Breast epithelium (tissue), 4 donors: ENCODE measurements around the gene RGS7. TPM values are rescaled to one million over a fixed set of nuclear protein-coding genes. Genes with fewer than 3 reads are reported as not detected.

Experiments
- DNase-seq, 2 donors: peaks; one replicate each; pipeline ENCODE4 v3.0.0-alpha.2; 2019; ENCODE audit warnings: low spot score in 2 of 2
- H3K27ac ChIP-seq, 2 donors: fragments of 200-600 bp; sonication (generic) in 1 of 2; one replicate each; pipeline ENCODE4 v1.5.1; 2016 to 2019; ENCODE audit warnings: mild to moderate bottlenecking in 1 of 2
- H3K27me3 ChIP-seq, 2 donors: fragments of 200-600 bp; sonication (generic) in 1 of 2; one replicate each; pipeline versions ENCODE4 v1.5.1 to v1.6.0; 2017 to 2019; ENCODE audit warnings: control low read depth in 1 of 2, mild to moderate bottlenecking in 1 of 2
- H3K36me3 ChIP-seq: fragments of 200-600 bp; one replicate; pipeline ENCODE4 v1.5.1; 2019
- H3K4me1 ChIP-seq, 2 donors: fragments of 200-600 bp; sonication (generic); one replicate each; pipeline ENCODE4 v1.5.1; 2016 to 2019; ENCODE audit warnings: control low read depth in 1 of 2
- H3K4me3 ChIP-seq, 3 donors: fragments of 200-600 bp; sonication (generic); 1 replicate in 2 of 3; 2 replicates in 1 of 3; pipeline ENCODE4 v1.5.1; 2016 to 2019; ENCODE audit warnings: mild to moderate bottlenecking in 3 of 3, moderate library complexity in 2 of 3
- H3K9me3 ChIP-seq, 2 donors: fragments of 200-600 bp; sonication (generic) in 1 of 2; one replicate each; pipeline ENCODE4 v1.5.1; 2016 to 2019; ENCODE audit warnings: control low read depth in 1 of 2
- POLR2A ChIP-seq: fragments of 450-650 bp; IDR thresholded peaks from one replicate; pipeline ENCODE4 v1.6.1; 2016; ENCODE audit warnings: antibody characterized with exemption, mild to moderate bottlenecking, moderate library complexity
- POLR2AphosphoS5 ChIP-seq, 3 donors: sonication (generic); formaldehyde crosslinking; IDR thresholded peaks; one replicate each; pipeline ENCODE4 v1.6.1; 2017; ENCODE audit warnings: antibody characterized with exemption in 3 of 3
- intact Hi-C: fragments of 100-400 bp; cut with DNase I; formaldehyde crosslinking; loops from one replicate; pipeline ENCODE4 v1.15.1; 2023; ENCODE audit warnings: low total_unique reads
- total RNA-seq, 3 donors: library from RNA; depleted of rRNA; stranded (reverse); fragments of >200 nt; gene quantifications; one replicate each; pipeline ENCODE4 v1.1.0, GENCODE V29; 2016
- TF ChIP-seq, protein P1 (sequence below), 3 donors: fragments of 450-650 bp; IDR thresholded peaks; one replicate each; pipeline ENCODE4 v1.5.1; 2016 to 2017; ENCODE audit warnings: antibody characterized with exemption in 3 of 3, mild to moderate bottlenecking in 3 of 3, moderate library complexity in 3 of 3

RGS7 gene
- total RNA-seq, 3 donors from 2014 or later, result 0.16 TPM; not detected in 2

DNA sequence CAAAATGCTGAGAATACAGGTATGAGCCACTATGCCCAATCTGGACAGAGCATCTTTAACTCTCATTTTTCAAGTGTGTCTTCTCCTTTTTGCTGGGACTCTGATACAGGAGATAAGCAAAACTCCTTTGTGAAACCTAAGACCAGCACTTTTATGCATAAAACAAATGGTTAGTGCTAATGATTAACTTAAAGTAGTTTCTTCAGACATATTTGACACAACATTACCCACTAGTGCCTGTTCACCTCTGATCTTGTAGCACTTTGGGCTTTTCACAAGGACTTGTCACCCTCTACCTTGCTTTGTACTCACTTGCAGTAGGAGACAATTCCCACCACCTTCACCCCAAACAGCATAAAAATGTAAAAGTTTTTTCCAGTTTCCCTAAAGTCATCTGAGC lies 216.3 kb downstream of the RGS7 start:
- TF ChIP-seq POLR2AphosphoS5 (IDR thresholded peaks at IDR 0.05) (no peak), POLR2A (no peak)
- TF ChIP-seq, protein P1, sequence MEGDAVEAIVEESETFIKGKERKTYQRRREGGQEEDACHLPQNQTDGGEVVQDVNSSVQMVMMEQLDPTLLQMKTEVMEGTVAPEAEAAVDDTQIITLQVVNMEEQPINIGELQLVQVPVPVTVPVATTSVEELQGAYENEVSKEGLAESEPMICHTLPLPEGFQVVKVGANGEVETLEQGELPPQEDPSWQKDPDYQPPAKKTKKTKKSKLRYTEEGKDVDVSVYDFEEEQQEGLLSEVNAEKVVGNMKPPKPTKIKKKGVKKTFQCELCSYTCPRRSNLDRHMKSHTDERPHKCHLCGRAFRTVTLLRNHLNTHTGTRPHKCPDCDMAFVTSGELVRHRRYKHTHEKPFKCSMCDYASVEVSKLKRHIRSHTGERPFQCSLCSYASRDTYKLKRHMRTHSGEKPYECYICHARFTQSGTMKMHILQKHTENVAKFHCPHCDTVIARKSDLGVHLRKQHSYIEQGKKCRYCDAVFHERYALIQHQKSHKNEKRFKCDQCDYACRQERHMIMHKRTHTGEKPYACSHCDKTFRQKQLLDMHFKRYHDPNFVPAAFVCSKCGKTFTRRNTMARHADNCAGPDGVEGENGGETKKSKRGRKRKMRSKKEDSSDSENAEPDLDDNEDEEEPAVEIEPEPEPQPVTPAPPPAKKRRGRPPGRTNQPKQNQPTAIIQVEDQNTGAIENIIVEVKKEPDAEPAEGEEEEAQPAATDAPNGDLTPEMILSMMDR (IDR thresholded peaks at IDR 0.05), result no peak
- DNase-seq, result no peak
- Histone ChIP-seq H3K9me3 (no peaks in the 10 kb centered on the region), H3K27me3 (no peaks in the 10 kb centered on the region), H3K27ac (no peak overlapping the region), H3K36me3 (no peaks in the 10 kb centered on the region), H3K4me3 (no peak overlapping the region), H3K4me1 (no peaks in the 10 kb centered on the region)
- intact Hi-C loops, result no loop called here

DNA sequence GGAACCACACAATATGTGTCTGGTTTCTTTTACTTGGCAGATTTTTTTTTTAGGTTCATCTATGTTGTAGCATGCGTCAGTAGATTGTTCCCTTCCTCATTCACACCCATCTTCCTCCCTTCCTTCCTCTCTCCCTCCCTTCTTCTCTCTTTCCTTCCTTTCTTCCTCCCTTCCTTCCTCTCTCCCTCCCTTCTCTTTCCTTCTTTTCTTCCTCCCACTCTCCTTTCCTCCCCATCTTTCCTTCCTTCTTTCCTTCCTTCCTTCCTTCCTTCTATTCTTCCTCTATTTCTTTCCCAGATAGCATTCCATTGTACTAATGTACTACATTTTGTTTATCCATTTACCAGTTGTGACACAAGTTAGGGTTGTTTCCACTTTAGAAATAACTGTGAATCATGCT lies 218.0 kb downstream of the RGS7 start:
- intact Hi-C loops, result no loop called here
- H3K4me1 ChIP-seq, result no peaks in the 10 kb centered on the region
- no peak for DNase-seq
- H3K9me3 ChIP-seq, result peaks cover 0 to 6% of the 10 kb centered on the region in 2 donors
- H3K4me3 ChIP-seq, result no peak overlapping the region
- TF ChIP-seq POLR2AphosphoS5 (IDR thresholded peaks at IDR 0.05) (no peak), POLR2A (no peak)
- TF ChIP-seq, protein P1 (IDR thresholded peaks at IDR 0.05), result no peak
- no peaks in the 10 kb centered on the region for H3K27me3 ChIP-seq
- no peak overlapping the region for H3K27ac ChIP-seq
- H3K36me3 ChIP-seq, result no peaks in the 10 kb centered on the region

DNA sequence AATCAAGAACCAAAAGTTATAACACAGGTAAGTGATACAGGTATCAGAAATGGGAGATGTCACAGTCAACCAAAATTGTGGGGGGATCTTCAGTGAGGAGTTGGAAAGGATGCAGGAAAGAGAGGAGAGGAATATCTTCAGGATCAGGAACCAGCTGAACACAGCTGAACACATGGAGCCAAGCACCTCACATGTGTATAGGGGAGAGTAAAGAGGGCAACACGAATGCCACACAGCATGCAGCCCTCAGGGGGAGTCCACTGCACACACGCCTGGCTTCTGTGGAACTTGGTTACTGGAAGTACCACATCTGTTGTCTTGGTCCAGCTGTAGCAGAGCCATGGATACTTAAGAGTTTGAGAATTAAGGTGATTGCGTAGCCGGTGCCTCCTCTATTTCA lies 218.8 kb downstream of the RGS7 start:
- Histone ChIP-seq H3K4me3 (no peak overlapping the region), H3K36me3 (no peaks in the 10 kb centered on the region), H3K9me3 (peaks cover 0 to 6% of the 10 kb centered on the region in 2 donors), H3K27ac (no peak overlapping the region), H3K4me1 (no peaks in the 10 kb centered on the region), H3K27me3 (no peaks in the 10 kb centered on the region)
- TF ChIP-seq POLR2AphosphoS5 (IDR thresholded peaks at IDR 0.05), result no peak
- TF ChIP-seq, protein P1 (IDR thresholded peaks at IDR 0.05), result no peak
- TF ChIP-seq POLR2A, result no peak
- DNase-seq, result no peak
- intact Hi-C loops, result no loop called here

DNA sequence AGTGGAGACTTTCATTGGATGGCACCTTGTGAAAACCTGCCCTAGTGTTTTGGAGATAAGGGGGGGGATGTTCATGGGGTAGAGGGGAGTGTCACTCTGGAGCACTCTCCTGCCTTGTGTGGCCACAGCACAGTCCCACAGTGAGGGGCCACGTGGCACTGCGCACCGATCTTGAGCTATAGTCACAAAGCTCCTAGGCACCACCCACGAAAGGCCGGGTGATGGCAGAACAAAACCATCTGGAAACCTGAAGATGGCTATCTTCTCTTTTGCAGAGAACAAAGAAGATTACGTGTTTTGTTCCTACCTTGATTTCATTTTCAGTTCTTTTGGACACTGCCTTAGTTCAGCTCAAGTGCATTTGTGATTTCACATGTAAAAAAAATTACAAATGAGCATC lies 220.6 kb downstream of the RGS7 start:
- Histone ChIP-seq H3K4me1 (no peaks in the 10 kb centered on the region), H3K27me3 (no peaks in the 10 kb centered on the region), H3K36me3 (no peaks in the 10 kb centered on the region), H3K27ac (no peak overlapping the region), H3K9me3 (peaks cover 0 to 6% of the 10 kb centered on the region in 2 donors), H3K4me3 (no peak overlapping the region)
- intact Hi-C loops, result no loop called here
- DNase-seq, result no peak
- TF ChIP-seq POLR2AphosphoS5 (IDR thresholded peaks at IDR 0.05) (no peak), POLR2A (no peak)
- TF ChIP-seq, protein P1 (IDR thresholded peaks at IDR 0.05), result no peak

DNA sequence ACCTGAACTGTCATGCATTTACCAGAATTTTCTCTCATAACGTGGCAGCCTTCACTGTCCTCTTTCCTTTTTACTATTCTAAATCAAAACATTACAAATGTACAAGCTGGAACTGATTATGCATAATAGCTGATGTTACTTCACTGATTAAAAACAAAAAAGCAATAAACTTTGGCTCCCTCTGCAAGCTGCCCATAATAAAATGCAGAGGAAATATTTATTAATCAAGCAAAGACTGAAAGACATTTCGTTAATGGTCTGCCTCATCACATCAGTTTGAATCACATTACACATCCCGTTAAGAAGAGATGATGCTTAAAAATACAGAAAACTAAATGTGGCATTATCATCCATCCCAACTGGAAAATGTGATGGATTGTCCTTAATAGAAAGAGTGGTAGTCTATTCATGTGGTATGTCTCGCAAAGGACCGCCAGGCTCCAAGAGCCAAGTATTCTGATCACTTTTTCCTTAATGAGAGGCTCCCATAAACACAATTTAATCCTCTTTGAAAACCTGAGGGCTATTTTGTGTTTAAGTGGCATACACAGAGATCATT lies 225.3 kb downstream of the RGS7 start:
- peaks cover 0 to 6% of the 10 kb centered on the region in 2 donors for H3K9me3 ChIP-seq
- H3K36me3 ChIP-seq, result no peaks in the 10 kb centered on the region
- no peak overlapping the region for H3K27ac ChIP-seq
- H3K4me1 ChIP-seq, result no peaks in the 10 kb centered on the region
- no peak overlapping the region for H3K4me3 ChIP-seq
- intact Hi-C loops, result no loop called here
- TF ChIP-seq POLR2A, result no peak
- TF ChIP-seq POLR2AphosphoS5 (IDR thresholded peaks at IDR 0.05), result no peak
- TF ChIP-seq, protein P1 (IDR thresholded peaks at IDR 0.05), result no peak
- no peaks in the 10 kb centered on the region for H3K27me3 ChIP-seq
- no peak for DNase-seq
